ENCODE measurements around the gene CIAO1. TPM values are rescaled to one million over a fixed set of nuclear protein-coding genes. Genes with fewer than 3 reads are reported as not detected.

The CIAO1 gene
- total and polyA plus RNA-seq, 2 of the 13 experiments (the other 11 are each of a cell fraction or from before 2014, with no cell fraction given) = 99.3 to 120 TPM

- TF ChIP-seq ZHX1 (CRISPR knock-in tag; IDR thresholded peaks at IDR 0.05; ENCODE audit: low read depth) = peak; percentile 82; the same call in 1 of the 2 replicates
- TF ChIP-seq ZNF414 (CRISPR knock-in tag; IDR thresholded peaks at IDR 0.05) = peak; percentile 96
- peak; percentile 72; the same call in 1 of the 2 replicates for TF ChIP-seq ZNF446 (CRISPR knock-in tag; IDR thresholded peaks at IDR 0.05)
- TF ChIP-seq TBX2 (CRISPR knock-in tag; IDR thresholded peaks at IDR 0.05; ENCODE audit: borderline replicate concordance) = peak; percentile 95
- TF ChIP-seq SOX13 (IDR thresholded peaks at IDR 0.05) = 0 out of 2 replicates have a peak, but pooled peaks have one; percentile 42
- TF ChIP-seq SOX13 (CRISPR knock-in tag; conservative IDR thresholded peaks at IDR 0.05 in 1 of 2, IDR thresholded peaks at IDR 0.05 in 1 of 2) = peak in 1 of 2 experiments; percentile 33; a peak in 1 of 4 replicates
- no peak for TF ChIP-seq NFE2L2 (IDR thresholded peaks at IDR 0.05; ENCODE audit: low read length)
- TF ChIP-seq CREB1 (IDR thresholded peaks at IDR 0.05) = peak; percentile 93
- TF ChIP-seq CREB1 (CRISPR knock-in tag; IDR thresholded peaks at IDR 0.05) = peak; percentile 94
- peak; percentile 85; the same call in 1 of the 2 replicates for TF ChIP-seq ESRRA (CRISPR knock-in tag; IDR thresholded peaks at IDR 0.05; ENCODE audit: low read depth)
- TF ChIP-seq GLMP (CRISPR knock-in tag; IDR thresholded peaks at IDR 0.05; ENCODE audit: borderline replicate concordance) = no peak
- peak; percentile 73 for TF ChIP-seq TEAD3 (CRISPR knock-in tag; optimal IDR thresholded peaks at IDR 0.05; ENCODE audit: borderline replicate concordance)
- peak; percentile 68 for TF ChIP-seq TSC22D2 (CRISPR knock-in tag; IDR thresholded peaks at IDR 0.05; ENCODE audit: borderline replicate concordance)
- no peak; the same call in 1 of the 2 replicates for TF ChIP-seq ZNF121 (CRISPR knock-in tag; IDR thresholded peaks at IDR 0.05)
- peak; percentile 24; the same call in 1 of the 2 replicates for TF ChIP-seq KLF11 (CRISPR knock-in tag; IDR thresholded peaks at IDR 0.05)
- peak; percentile 54; the same call in 1 of the 2 replicates for TF ChIP-seq RERE (CRISPR knock-in tag; IDR thresholded peaks at IDR 0.05; ENCODE audit: low read depth)
These were observed at the start of gene CIAO1, which contains the start of gene TMEM127 (continued) for GRCh38 chr2:96265840-96266679.

Measured in HepG2 (cell line).